ENCODE data around the gene ELF1. TPM values are rescaled to one million over a fixed set of nuclear protein-coding genes. Genes with fewer than 3 reads are reported as not detected.

Gene ELF1
- total RNA-seq, 5 donors from 2014 or later (not counting 1 experiment from before 2014, with no cell fraction given) = 133 to 221 (median 146) TPM

- ATAC-seq (replicated peaks in 1 of 4) (no peak), DNase-seq (no peak)
- Mint-ChIP-seq H3K27ac (peak overlapping the region; percentile 71 to 81), H3K9me3 (no peaks in the 10 kb centered on the region), H3K27me3 (no peaks in the 10 kb centered on the region), H3K36me3 (peaks cover 5% of the 10 kb centered on the region), H3K4me1 (peaks cover 29 to 48% (median 42%) of the 10 kb centered on the region in 3 donors), H3K4me3 (no peak overlapping the region)
- ChIA-PET POLR2A (no interaction called here), CTCF (interaction anchor here in 1 of 2 donors (1.4 kb wide), 1 partner anchor 14 kb away, joined by 3 read pairs; no protein-coding TSS in a partner anchor)
- Histone ChIP-seq H3K27ac (ENCODE audit: low read length) (no peak overlapping the region), H3K4me1 (ENCODE audit: control insufficient read depth in 1 of 2, extremely low read depth in 1 of 2, insufficient read depth in 2 of 2, low read length in 2 of 2) (peaks cover 0 to 3% of the 10 kb centered on the region in 2 experiments), H3K36me3 (ENCODE audit: control insufficient read depth in 2 of 2, extremely low read depth in 1 of 2, insufficient read depth in 1 of 2, low read length in 1 of 2) (no peaks in the 10 kb centered on the region), H3K27me3 (replicated peaks in 1 of 2; ENCODE audit: control insufficient read depth in 2 of 2, extremely low read depth in 1 of 2, insufficient read depth in 2 of 2, low read length in 1 of 2) (no peaks in the 10 kb centered on the region), H3K4me3 (ENCODE audit: control insufficient read depth in 1 of 2, extremely low read depth in 1 of 2, low read length in 1 of 2) (no peak overlapping the region), H3K9me3 (no peaks in the 10 kb centered on the region)
- WGBS (ENCODE audit: insufficient coverage) = no CpG with 5 or more reads among the region's 4 CpGs
These were observed 6.4 kb upstream of the ELF1 start for GRCh38 chr13:41025518-41025917.

- Mint-ChIP-seq H3K4me1 (peaks cover 41 to 63% (median 49%) of the 10 kb centered on the region in 3 donors), H3K4me3 (peak overlapping the region; percentile 8 to 85 (median 17)), H3K9me3 (no peaks in the 10 kb centered on the region), H3K36me3 (peaks cover 7% of the 10 kb centered on the region), H3K27me3 (no peaks in the 10 kb centered on the region), H3K27ac (peak overlapping the region; percentile 73 to 97)
- ATAC-seq (replicated peaks in 1 of 4) = no peak
- 100% methylated on average over 1 of the region's 2 CpGs for WGBS (ENCODE audit: insufficient coverage)
- DNase-seq = no peak
- peak overlapping the region; percentile 95 for H3K27ac ChIP-seq (ENCODE audit: low read length)
- H3K36me3 ChIP-seq (ENCODE audit: control insufficient read depth in 2 of 2, extremely low read depth in 1 of 2, insufficient read depth in 1 of 2, low read length in 1 of 2) = peaks cover 0 to 3% of the 10 kb centered on the region in 2 donors
- peak overlapping the region in 1 of 2 donors; percentile 65 for H3K4me3 ChIP-seq (ENCODE audit: control insufficient read depth in 1 of 2, extremely low read depth in 1 of 2, low read length in 1 of 2)
- no peaks in the 10 kb centered on the region for H3K9me3 ChIP-seq
- peaks cover 8 to 26% of the 10 kb centered on the region in 2 experiments for H3K4me1 ChIP-seq (ENCODE audit: control insufficient read depth in 1 of 2, extremely low read depth in 1 of 2, insufficient read depth in 2 of 2, low read length in 2 of 2)
- no peaks in the 10 kb centered on the region for H3K27me3 ChIP-seq (replicated peaks in 1 of 2; ENCODE audit: control insufficient read depth in 2 of 2, extremely low read depth in 1 of 2, insufficient read depth in 2 of 2, low read length in 1 of 2)
- ChIA-PET CTCF (interaction anchor here (0.6 to 4.9 kb wide), 24 partner anchors 8 to 98 kb away, joined by 3 to 35 read pairs (median 5); partner anchors contain the start of gene WBP4 (in 2 of the 2)), POLR2A (interaction anchor here (0.6 to 3.4 kb wide), 20 partner anchors 11 to 703 kb away, joined by 3 to 25 read pairs (median 4); partner anchors contain the start of gene WBP4 (in 1 of the 2))
These were observed 647 bp upstream of the ELF1 start for GRCh38 chr13:41019578-41020347.

GRCh38 chr13:41018602-41018948, 541 bp downstream of the ELF1 start:
- no peaks in the 10 kb centered on the region for H3K9me3 ChIP-seq
- no peak for ATAC-seq (replicated peaks in 1 of 4)
- peak overlapping the region; percentile 95 for H3K27ac ChIP-seq (ENCODE audit: low read length)
- peak overlapping the region; percentile 85 to 92 (median 90) for H3K4me3 Mint-ChIP-seq
- H3K36me3 Mint-ChIP-seq = peaks cover 13% of the 10 kb centered on the region
- H3K4me1 Mint-ChIP-seq = peaks cover 46 to 64% (median 53%) of the 10 kb centered on the region in 3 donors
- H3K4me1 ChIP-seq (ENCODE audit: control insufficient read depth in 1 of 2, extremely low read depth in 1 of 2, insufficient read depth in 2 of 2, low read length in 2 of 2) = peaks cover 8 to 37% of the 10 kb centered on the region in 2 experiments
- ChIA-PET POLR2A (interaction anchor here (0.6 to 3.4 kb wide), 12 partner anchors 10 to 97 kb away, joined by 3 to 25 read pairs (median 4); no protein-coding TSS in a partner anchor), CTCF (interaction anchor here (0.6 to 4.9 kb wide), 21 partner anchors 7 to 112 kb away, joined by 3 to 35 read pairs (median 5); partner anchors contain the start of gene WBP4 (in 2 of the 2))
- H3K36me3 ChIP-seq (ENCODE audit: control insufficient read depth in 2 of 2, extremely low read depth in 1 of 2, insufficient read depth in 1 of 2, low read length in 1 of 2) = peaks cover 0 to 3% of the 10 kb centered on the region in 2 donors
- WGBS (ENCODE audit: insufficient coverage) = no CpG with 5 or more reads among the region's 1 CpG
- peak overlapping the region; percentile 95 to 97 for H3K27ac Mint-ChIP-seq
- H3K4me3 ChIP-seq (ENCODE audit: control insufficient read depth in 1 of 2, extremely low read depth in 1 of 2, low read length in 1 of 2) = peak overlapping the region; percentile 64 to 65
- DNase-seq = no peak
- no peaks in the 10 kb centered on the region for H3K27me3 Mint-ChIP-seq
- no peaks in the 10 kb centered on the region for H3K9me3 Mint-ChIP-seq
- no peaks in the 10 kb centered on the region for H3K27me3 ChIP-seq (replicated peaks in 1 of 2; ENCODE audit: control insufficient read depth in 2 of 2, extremely low read depth in 1 of 2, insufficient read depth in 2 of 2, low read length in 1 of 2)

GRCh38 chr13:41017817-41018601, 1.1 kb downstream of the ELF1 start:
- H3K36me3 Mint-ChIP-seq = peaks cover 16% of the 10 kb centered on the region
- H3K4me1 Mint-ChIP-seq = peaks cover 49 to 68% (median 55%) of the 10 kb centered on the region in 3 donors
- no CpG with 5 or more reads among the region's 3 CpGs for WGBS (ENCODE audit: insufficient coverage)
- ATAC-seq (replicated peaks in 1 of 4) (no peak), DNase-seq (peak in 1 of 35 experiments; percentile 53)
- Histone ChIP-seq H3K4me1 (ENCODE audit: control insufficient read depth in 1 of 2, extremely low read depth in 1 of 2, insufficient read depth in 2 of 2, low read length in 2 of 2) (peaks cover 8 to 42% of the 10 kb centered on the region in 2 experiments), H3K27ac (ENCODE audit: low read length) (peak overlapping the region; percentile 95), H3K27me3 (replicated peaks in 1 of 2; ENCODE audit: control insufficient read depth in 2 of 2, extremely low read depth in 1 of 2, insufficient read depth in 2 of 2, low read length in 1 of 2) (no peaks in the 10 kb centered on the region), H3K36me3 (ENCODE audit: control insufficient read depth in 2 of 2, extremely low read depth in 1 of 2, insufficient read depth in 1 of 2, low read length in 1 of 2) (peaks cover 0 to 5% of the 10 kb centered on the region in 2 donors), H3K4me3 (ENCODE audit: control insufficient read depth in 1 of 2, extremely low read depth in 1 of 2, low read length in 1 of 2) (peak overlapping the region; percentile 64 to 65), H3K9me3 (no peaks in the 10 kb centered on the region)
- no peaks in the 10 kb centered on the region for H3K27me3 Mint-ChIP-seq
- ChIA-PET POLR2A (interaction anchor here (0.5 to 3.4 kb wide), 12 partner anchors 10 to 1252 kb away, joined by 3 to 25 read pairs (median 4); no protein-coding TSS in a partner anchor), CTCF (interaction anchor here (0.7 to 4.9 kb wide), 10 partner anchors 9 to 96 kb away, joined by 3 to 35 read pairs (median 10); partner anchors contain the start of gene WBP4 (in 1 of the 2))
- H3K27ac Mint-ChIP-seq = peak overlapping the region; percentile 94 to 96
- H3K4me3 Mint-ChIP-seq = peak overlapping the region; percentile 85 to 92 (median 90)
- H3K9me3 Mint-ChIP-seq = no peaks in the 10 kb centered on the region

- Mint-ChIP-seq H3K36me3 (peaks cover 20% of the 10 kb centered on the region), H3K27me3 (no peaks in the 10 kb centered on the region), H3K9me3 (no peaks in the 10 kb centered on the region), H3K4me3 (peak overlapping the region; percentile 85 to 92 (median 90)), H3K27ac (peak overlapping the region; percentile 94 to 96), H3K4me1 (peaks cover 54 to 70% (median 58%) of the 10 kb centered on the region in 3 donors)
- H3K36me3 ChIP-seq (ENCODE audit: control insufficient read depth in 2 of 2, extremely low read depth in 1 of 2, insufficient read depth in 1 of 2, low read length in 1 of 2) = peaks cover 0 to 7% of the 10 kb centered on the region in 2 donors
- H3K27ac ChIP-seq (ENCODE audit: low read length) = peak overlapping the region; percentile 95
- H3K4me1 ChIP-seq (ENCODE audit: control insufficient read depth in 1 of 2, extremely low read depth in 1 of 2, insufficient read depth in 2 of 2, low read length in 2 of 2) = peaks cover 8 to 43% of the 10 kb centered on the region in 2 experiments
- peak in 13 of 35 experiments; percentile 5 to 60 (median 14) for DNase-seq
- H3K27me3 ChIP-seq (replicated peaks in 1 of 2; ENCODE audit: control insufficient read depth in 2 of 2, extremely low read depth in 1 of 2, insufficient read depth in 2 of 2, low read length in 1 of 2) = no peaks in the 10 kb centered on the region
- ChIA-PET CTCF (interaction anchor here (0.7 to 4.9 kb wide), 8 partner anchors 8 to 67 kb away, joined by 3 to 35 read pairs (median 4); no protein-coding TSS in a partner anchor), POLR2A (interaction anchor here (0.6 to 3.4 kb wide), 10 partner anchors 16 to 1371 kb away, joined by 3 to 25 read pairs (median 4); no protein-coding TSS in a partner anchor)
- peak overlapping the region; percentile 64 to 65 for H3K4me3 ChIP-seq (ENCODE audit: control insufficient read depth in 1 of 2, extremely low read depth in 1 of 2, low read length in 1 of 2)
- no CpG with 5 or more reads among the region's 2 CpGs for WGBS (ENCODE audit: insufficient coverage)
- no peaks in the 10 kb centered on the region for H3K9me3 ChIP-seq
- ATAC-seq (replicated peaks in 1 of 4) = peak in 1 of 4 experiments; percentile 29
These were observed 2.0 kb downstream of the ELF1 start for GRCh38 chr13:41017159-41017558.
